GM12864 (cell line): ENCODE results near the gene EPHB1.

ENCODE experiments used
- DNase-seq: peaks from one replicate; pipeline ENCODE4 v3.0.0-alpha.2; 2011; ENCODE audit warnings: low read depth
- H3K4me3 ChIP-seq: 2 replicates; pipeline ENCODE4 v1.5.1; 2011; ENCODE audit warnings: mild to moderate bottlenecking, low read depth, low read length, control low read depth
- CTCF ChIP-seq: IDR thresholded peaks from 2 replicates; pipeline ENCODE4 v1.5.1; 2011; ENCODE audit warnings: low read depth, mild to moderate bottlenecking, moderate library complexity, low read length, control low read depth, inconsistent platforms; ENCODE audit errors: missing control alignments

The EPHB1 gene

GRCh38 chr3:134900482-134900881 is 105.4 kb downstream of the EPHB1 start:
- DNase-seq, result no peak
- H3K4me3 ChIP-seq, result no peak overlapping the region
- no peak for TF ChIP-seq CTCF

- no peak overlapping the region for H3K4me3 ChIP-seq
- TF ChIP-seq CTCF, result no peak
- no peak for DNase-seq
These were observed 106.4 kb downstream of the EPHB1 start for GRCh38 chr3:134901461-134901860.

- no peak overlapping the region for H3K4me3 ChIP-seq
- no peak for TF ChIP-seq CTCF
- no peak for DNase-seq
These were observed 108.8 kb downstream of the EPHB1 start for GRCh38 chr3:134903837-134904236.

GRCh38 chr3:134904241-134904771 is 109.2 kb downstream of the EPHB1 start:
- TF ChIP-seq CTCF, result no peak
- peak; percentile 62 for DNase-seq
- no peak overlapping the region for H3K4me3 ChIP-seq

- no peak overlapping the region for H3K4me3 ChIP-seq
- TF ChIP-seq CTCF, result no peak
- DNase-seq, result no peak
These were observed 110.0 kb downstream of the EPHB1 start for GRCh38 chr3:134904776-134905646.

- no peak for DNase-seq
- no peak overlapping the region for H3K4me3 ChIP-seq
- no peak for TF ChIP-seq CTCF
These were observed 110.5 kb downstream of the EPHB1 start for GRCh38 chr3:134905647-134905935.

GRCh38 chr3:134908271-134908670 is 113.2 kb downstream of the EPHB1 start:
- DNase-seq, result no peak
- H3K4me3 ChIP-seq, result no peak overlapping the region
- no peak for TF ChIP-seq CTCF
